ENCODE data around the gene B4GALT1. TPM values are rescaled to one million over a fixed set of nuclear protein-coding genes. Genes with fewer than 3 reads are reported as not detected.

Gene B4GALT1
- total RNA-seq, 1 donor from 2014 or later = 21.3 TPM

DNA sequence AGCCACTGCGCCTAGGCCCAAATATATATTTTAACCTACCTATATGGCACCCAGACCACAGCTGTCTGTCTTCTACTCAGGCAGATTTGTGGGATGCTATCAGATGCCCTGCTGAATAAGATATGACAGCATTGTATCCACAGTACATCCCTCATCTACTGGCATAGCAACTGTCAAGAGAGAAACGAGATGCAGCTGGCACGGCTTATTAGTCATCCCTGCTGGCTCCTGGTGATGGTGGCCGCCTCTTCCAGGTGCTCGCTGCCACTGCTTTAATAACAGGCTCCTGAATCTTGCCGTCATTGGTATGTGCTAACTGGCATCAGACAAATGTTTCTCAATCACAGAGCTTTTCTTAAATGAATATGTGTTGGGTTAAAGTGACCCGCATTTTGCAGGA lies 34.0 kb downstream of the B4GALT1 start:
- DNase-seq (ENCODE audit: low read depth) (no peak), FAIRE-seq (no peak)
- H3K27me3 ChIP-seq (ENCODE audit: control insufficient read depth, insufficient read depth, low read length) = no peaks in the 10 kb centered on the region
- peaks cover 46% of the 10 kb centered on the region for H3K36me3 ChIP-seq (ENCODE audit: control insufficient read depth, insufficient read depth, low read length)
- TF ChIP-seq, protein P1, sequence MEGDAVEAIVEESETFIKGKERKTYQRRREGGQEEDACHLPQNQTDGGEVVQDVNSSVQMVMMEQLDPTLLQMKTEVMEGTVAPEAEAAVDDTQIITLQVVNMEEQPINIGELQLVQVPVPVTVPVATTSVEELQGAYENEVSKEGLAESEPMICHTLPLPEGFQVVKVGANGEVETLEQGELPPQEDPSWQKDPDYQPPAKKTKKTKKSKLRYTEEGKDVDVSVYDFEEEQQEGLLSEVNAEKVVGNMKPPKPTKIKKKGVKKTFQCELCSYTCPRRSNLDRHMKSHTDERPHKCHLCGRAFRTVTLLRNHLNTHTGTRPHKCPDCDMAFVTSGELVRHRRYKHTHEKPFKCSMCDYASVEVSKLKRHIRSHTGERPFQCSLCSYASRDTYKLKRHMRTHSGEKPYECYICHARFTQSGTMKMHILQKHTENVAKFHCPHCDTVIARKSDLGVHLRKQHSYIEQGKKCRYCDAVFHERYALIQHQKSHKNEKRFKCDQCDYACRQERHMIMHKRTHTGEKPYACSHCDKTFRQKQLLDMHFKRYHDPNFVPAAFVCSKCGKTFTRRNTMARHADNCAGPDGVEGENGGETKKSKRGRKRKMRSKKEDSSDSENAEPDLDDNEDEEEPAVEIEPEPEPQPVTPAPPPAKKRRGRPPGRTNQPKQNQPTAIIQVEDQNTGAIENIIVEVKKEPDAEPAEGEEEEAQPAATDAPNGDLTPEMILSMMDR (IDR thresholded peaks at IDR 0.05; ENCODE audit: insufficient read depth, low read length, severe bottlenecking) = no peak
- no peak overlapping the region for H3K4me3 ChIP-seq (ENCODE audit: low read depth, low read length)

DNA sequence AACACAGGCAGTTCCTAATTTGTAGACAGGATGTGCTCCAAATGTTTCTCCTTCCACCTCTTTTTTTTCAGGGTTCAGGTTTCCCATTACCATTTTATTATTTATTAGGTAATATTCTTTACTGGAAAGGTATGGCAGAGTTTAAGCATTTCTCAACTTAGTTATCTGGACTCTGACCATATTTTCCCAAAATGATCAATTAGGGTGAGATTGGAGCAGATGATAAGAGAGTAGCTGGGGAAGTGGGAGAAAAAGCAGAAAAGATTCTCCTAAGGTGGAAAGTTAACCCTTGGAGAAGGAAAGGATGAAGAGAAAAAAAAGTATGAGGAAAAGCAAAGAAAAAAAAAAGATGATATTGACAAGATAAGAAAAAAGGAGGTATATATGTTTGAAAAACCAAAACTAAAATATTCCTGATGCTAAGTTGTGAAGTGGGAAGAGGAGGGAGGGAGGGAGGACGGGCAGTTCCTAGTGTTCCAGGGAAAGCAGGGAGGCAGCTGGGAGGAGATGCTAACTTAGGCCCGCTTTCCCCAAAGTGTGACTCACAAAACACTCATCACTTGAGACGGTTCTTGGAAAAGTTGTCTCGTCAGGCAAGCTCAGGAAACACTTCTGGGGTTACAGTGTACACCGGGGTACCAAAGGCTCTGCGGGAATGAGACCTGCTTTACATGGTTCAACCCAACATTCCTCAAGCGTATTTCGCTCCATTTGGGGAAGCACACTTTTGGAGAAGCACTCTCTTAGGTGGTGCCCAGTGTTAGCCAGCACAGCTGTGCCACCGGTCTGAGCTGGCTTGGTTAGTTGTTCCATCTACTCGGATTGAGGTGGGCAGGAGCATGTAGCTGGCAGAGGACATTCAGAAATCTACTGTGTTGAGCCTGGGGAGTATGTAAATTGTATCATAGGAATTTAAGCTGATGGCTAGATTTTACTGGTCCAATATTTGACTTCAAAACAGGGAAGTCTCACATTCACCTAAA lies 35.1 kb downstream of the B4GALT1 start:
- H3K4me3 ChIP-seq (ENCODE audit: low read depth, low read length) = no peak overlapping the region
- H3K36me3 ChIP-seq (ENCODE audit: control insufficient read depth, insufficient read depth, low read length) = peaks cover 48% of the 10 kb centered on the region
- H3K27me3 ChIP-seq (ENCODE audit: control insufficient read depth, insufficient read depth, low read length) = no peaks in the 10 kb centered on the region
- peak; percentile 92 for DNase-seq (ENCODE audit: low read depth)
- no peak for FAIRE-seq
- TF ChIP-seq, protein P1 (IDR thresholded peaks at IDR 0.05; ENCODE audit: insufficient read depth, low read length, severe bottlenecking) = no peak

DNA sequence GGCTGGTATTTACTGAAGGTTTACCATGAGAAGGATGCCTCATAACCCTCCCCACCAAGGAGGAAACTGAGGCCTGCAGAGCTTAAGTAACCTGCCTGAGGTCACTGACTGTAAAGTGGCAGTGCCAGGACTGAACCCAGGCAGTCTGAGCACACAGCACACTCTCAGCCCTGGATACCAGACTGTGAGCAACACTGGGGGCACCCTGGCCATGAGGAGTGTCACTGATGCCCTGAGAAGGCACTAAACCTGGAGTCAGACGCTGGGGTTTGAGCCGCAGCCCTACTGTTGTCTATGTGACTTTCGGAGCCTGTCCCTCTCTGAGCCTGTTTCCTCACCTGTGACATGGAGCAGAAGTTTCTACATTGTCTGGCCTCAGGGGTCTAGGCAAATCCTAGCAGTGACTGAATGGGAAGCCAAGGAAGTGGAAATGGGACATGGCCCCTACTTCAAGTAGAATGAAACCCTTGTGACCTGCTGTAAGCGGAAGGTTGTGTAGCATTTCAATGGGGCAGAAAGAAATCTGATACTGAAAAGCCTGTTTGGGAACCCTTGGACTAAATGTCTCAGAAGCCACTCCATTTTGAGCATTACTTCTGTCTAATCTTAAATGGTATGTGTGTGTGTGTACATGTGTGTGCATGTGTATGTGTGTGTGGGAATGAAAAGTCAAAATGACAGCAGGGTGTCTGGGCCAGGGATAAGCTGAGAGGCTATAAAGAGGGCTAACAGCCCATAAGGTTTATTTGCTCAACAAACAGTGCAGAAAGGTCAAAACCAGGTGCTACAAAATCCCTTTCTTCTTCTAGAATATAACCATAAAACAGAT lies 36.0 kb downstream of the B4GALT1 start:
- DNase-seq (ENCODE audit: low read depth) (no peak), FAIRE-seq (no peak)
- Histone ChIP-seq H3K4me3 (ENCODE audit: low read depth, low read length) (no peak overlapping the region), H3K27me3 (ENCODE audit: control insufficient read depth, insufficient read depth, low read length) (no peaks in the 10 kb centered on the region), H3K36me3 (ENCODE audit: control insufficient read depth, insufficient read depth, low read length) (peaks cover 48% of the 10 kb centered on the region)
- TF ChIP-seq, protein P1 (IDR thresholded peaks at IDR 0.05; ENCODE audit: insufficient read depth, low read length, severe bottlenecking) = no peak

DNA sequence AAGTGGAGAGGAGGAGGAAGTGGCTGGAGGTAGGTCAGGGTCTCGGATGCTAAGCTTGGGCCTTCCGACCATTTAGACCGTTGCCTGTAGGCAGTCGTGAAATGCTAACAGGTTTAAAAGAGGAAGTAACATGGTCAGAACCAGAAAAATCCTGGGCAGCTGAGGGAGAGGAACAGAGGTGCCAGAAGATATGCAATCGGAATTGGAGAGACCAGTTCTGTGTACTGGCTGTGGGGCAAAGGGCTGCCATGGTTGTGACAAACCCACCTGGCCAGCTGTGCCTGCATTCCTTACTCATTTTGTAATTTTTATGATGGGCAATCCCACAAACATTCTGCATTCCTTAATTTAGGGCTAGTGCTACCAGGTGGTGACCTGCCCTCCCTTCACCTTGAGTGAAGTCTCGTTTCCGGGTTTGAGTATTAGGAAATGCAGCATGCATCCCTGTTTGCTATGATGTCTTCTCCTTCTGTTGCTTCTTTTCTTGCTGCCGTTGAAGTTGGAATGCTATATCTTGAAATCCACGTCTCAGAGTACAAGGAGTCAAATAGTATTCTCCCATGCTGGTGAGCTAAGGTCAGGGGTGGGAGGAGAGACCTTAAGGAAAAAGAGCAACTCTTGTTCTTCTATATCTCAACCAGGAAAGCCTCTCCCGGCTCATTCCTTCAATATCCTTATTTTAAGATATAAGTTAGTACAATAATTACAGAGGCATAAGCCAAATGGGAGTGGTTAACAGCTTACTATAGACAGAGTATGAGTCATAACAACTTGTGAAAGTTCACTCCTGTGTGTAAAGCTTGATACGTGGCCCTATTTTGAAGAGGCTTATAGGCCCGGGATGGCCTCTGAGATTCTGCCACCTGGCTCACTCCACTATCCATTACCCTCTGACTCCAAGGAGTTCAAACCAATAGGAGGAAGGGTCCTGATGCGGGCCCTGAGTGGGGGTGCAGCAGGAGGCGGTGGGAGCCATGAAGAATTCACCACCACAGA lies 37.0 kb downstream of the B4GALT1 start:
- peaks cover 44% of the 10 kb centered on the region for H3K36me3 ChIP-seq (ENCODE audit: control insufficient read depth, insufficient read depth, low read length)
- DNase-seq (ENCODE audit: low read depth) (peak; percentile 84), FAIRE-seq (no peak)
- no peaks in the 10 kb centered on the region for H3K27me3 ChIP-seq (ENCODE audit: control insufficient read depth, insufficient read depth, low read length)
- TF ChIP-seq, protein P1 (IDR thresholded peaks at IDR 0.05; ENCODE audit: insufficient read depth, low read length, severe bottlenecking) = no peak
- no peak overlapping the region for H3K4me3 ChIP-seq (ENCODE audit: low read depth, low read length)

DNA sequence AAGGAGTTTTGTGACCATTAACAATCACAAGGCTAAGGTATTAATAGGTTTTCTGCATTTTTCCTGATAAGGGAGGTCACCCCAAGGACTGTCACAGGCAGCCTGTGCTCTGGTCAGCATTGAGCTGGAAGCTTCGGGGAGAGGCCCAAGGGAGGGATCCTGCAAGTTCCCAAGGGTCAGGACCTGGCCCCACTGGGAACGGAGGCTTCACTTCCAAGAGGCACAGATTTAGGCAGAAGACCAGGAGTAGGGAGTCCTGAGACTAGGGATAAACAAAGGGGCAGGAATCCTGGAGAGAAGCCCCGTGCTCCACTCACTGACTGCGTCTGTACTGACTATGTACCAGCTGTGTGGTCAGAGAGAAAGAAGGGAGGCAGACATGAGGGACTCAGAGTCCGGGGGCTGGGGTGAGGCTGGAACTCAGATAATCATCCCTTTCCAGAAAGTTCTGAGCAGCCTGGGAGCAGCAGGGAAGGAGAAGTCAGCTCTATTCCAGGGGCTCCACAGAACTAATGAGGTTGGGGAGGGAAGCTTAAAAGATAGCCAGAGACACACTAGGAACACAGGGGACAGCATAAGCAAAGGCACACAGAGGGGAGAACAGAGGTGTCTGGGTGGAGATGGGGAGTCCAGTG lies 37.8 kb downstream of the B4GALT1 start:
- FAIRE-seq (no peak), DNase-seq (ENCODE audit: low read depth) (no peak)
- TF ChIP-seq, protein P1 (IDR thresholded peaks at IDR 0.05; ENCODE audit: insufficient read depth, low read length, severe bottlenecking) = no peak
- H3K27me3 ChIP-seq (ENCODE audit: control insufficient read depth, insufficient read depth, low read length) = no peaks in the 10 kb centered on the region
- no peak overlapping the region for H3K4me3 ChIP-seq (ENCODE audit: low read depth, low read length)
- H3K36me3 ChIP-seq (ENCODE audit: control insufficient read depth, insufficient read depth, low read length) = peaks cover 41% of the 10 kb centered on the region
